Endothelial cell of umbilical vein (primary cell): ENCODE data around the gene SLC4A5. TPM values are rescaled to one million over a fixed set of nuclear protein-coding genes. Genes with fewer than 3 reads are reported as not detected.

Experiments used
- BruUV-seq: library from RNA; stranded (reverse); fragments of 400-500 nt; replicated peaks from 2 replicates; lab custom pipeline; 2021; lab: Mats Ljungman, UMichigan
- CTCF ChIA-PET: fragments of 300-600, 350-600 bp; sonication (Branson Sonifier 250); formaldehyde crosslinking; loops from one replicate; lab custom pipeline; 2021; ENCODE audit warnings: antibody characterized with exemption, inconsistent platforms; lab: Charles Lee
- POLR2A ChIA-PET: fragments of 300-600, 350-600 bp; sonication (Branson Sonifier 250); formaldehyde crosslinking; loops from one replicate; lab custom pipeline; 2021; ENCODE audit warnings: antibody characterized with exemption, inconsistent platforms; lab: Charles Lee
- DNase-seq: peaks from one replicate; pipeline ENCODE4 v3.0.0-alpha.2; 2011; ENCODE audit warnings: low read depth, low spot score
- FAIRE-seq: peaks from 2 replicates; lab custom pipeline; 2011; peaks lifted over from hg19 to GRCh38; lab: Jason Lieb, UNC
- H2AFZ ChIP-seq: 2 replicates; pipeline ENCODE4 v1.6.0; 2012; ENCODE audit warnings: low read depth, low read length, control low read depth, inconsistent platforms
- H3K27ac ChIP-seq: 2 replicates; pipeline ENCODE4 v1.5.1; 2011; ENCODE audit warnings: low read depth, mild to moderate bottlenecking, control low read depth, low read length, moderate library complexity; ENCODE audit not compliant: insufficient read depth
- H3K27me3 ChIP-seq, 2 experiments: 2 replicates each; pipeline versions ENCODE4 v1.6.0 to v1.6.1; 2011; ENCODE audit warnings: low read length in 2 of 2, mixed read lengths in 1 of 2; ENCODE audit not compliant: control insufficient read depth in 2 of 2, insufficient read depth in 2 of 2
- H3K36me3 ChIP-seq, 2 experiments: 2 replicates in 1 of 2; 3 replicates in 1 of 2; pipeline ENCODE4 v1.5.1; 2011; ENCODE audit warnings: low read length in 2 of 2, mild to moderate bottlenecking in 1 of 2, moderate library complexity in 1 of 2; ENCODE audit not compliant: control insufficient read depth in 2 of 2, insufficient read depth in 2 of 2; ENCODE audit errors: extremely low read depth in 1 of 2
- H3K4me1 ChIP-seq: 3 replicates; pipeline ENCODE4 v1.5.1; 2011; ENCODE audit warnings: mild to moderate bottlenecking, low read length; ENCODE audit not compliant: control insufficient read depth, insufficient read depth; ENCODE audit errors: extremely low read depth
- H3K4me2 ChIP-seq: 2 replicates; pipeline ENCODE4 v1.6.1; 2011; ENCODE audit warnings: low read length, control low read depth, mixed read lengths; ENCODE audit not compliant: insufficient read depth
- H3K4me3 ChIP-seq, 3 experiments: fragments of 200-600 bp in 1 of 3; sonication (generic), shearing (Covaris generic) in 1 of 3; replicated peaks in 1 of 3; 2 replicates each; pipeline ENCODE4 v1.5.1; 2011 to 2016; ENCODE audit warnings: control low read depth in 3 of 3, low read length in 3 of 3, mild to moderate bottlenecking in 2 of 3, inconsistent platforms in 1 of 3, low read depth in 1 of 3, moderate library complexity in 1 of 3; ENCODE audit not compliant: insufficient read depth in 1 of 3
- H3K79me2 ChIP-seq: 2 replicates; pipeline ENCODE4 v1.6.0; 2012; ENCODE audit warnings: low read length, inconsistent platforms; ENCODE audit not compliant: control insufficient read depth, insufficient read depth
- H3K9ac ChIP-seq: replicated peaks from 2 replicates; pipeline ENCODE3; 2011; ENCODE audit warnings: low read length, control low read depth; ENCODE audit not compliant: insufficient read depth; ENCODE audit errors: extremely low read depth
- H3K9me1 ChIP-seq: replicated peaks from 3 replicates; pipeline ENCODE4 v1.6.0; 2011; ENCODE audit warnings: mild to moderate bottlenecking, low read length; ENCODE audit not compliant: control insufficient read depth, insufficient read depth; ENCODE audit errors: extremely low read depth
- H3K9me3 ChIP-seq: replicated peaks from 2 replicates; pipeline ENCODE4 v1.5.1; 2012; ENCODE audit warnings: low read length, inconsistent platforms; ENCODE audit not compliant: control insufficient read depth, insufficient read depth
- H4K20me1 ChIP-seq: replicated peaks from 2 replicates; pipeline ENCODE3; 2011; ENCODE audit warnings: mild to moderate bottlenecking, low read length; ENCODE audit not compliant: control insufficient read depth, insufficient read depth; ENCODE audit errors: extremely low read depth
- CTCF ChIP-seq, 2 donors: IDR thresholded peaks; 1 replicate in 1 of 2; 2 replicates in 1 of 2; pipeline ENCODE4 v1.5.1; 2011; ENCODE audit warnings: low read length in 2 of 2, mild to moderate bottlenecking in 2 of 2, moderate library complexity in 2 of 2, control low read depth in 1 of 2, inconsistent platforms in 1 of 2, low read depth in 1 of 2; ENCODE audit not compliant: insufficient read depth in 1 of 2; ENCODE audit errors: extremely low read depth in 1 of 2
- EZH2 ChIP-seq: IDR thresholded peaks from 2 replicates; pipeline ENCODE4 v1.6.1; 2012; ENCODE audit warnings: borderline replicate concordance, low read depth, mild to moderate bottlenecking, moderate library complexity, low read length, inconsistent platforms; ENCODE audit not compliant: severe bottlenecking
- FOS ChIP-seq: IDR thresholded peaks from 2 replicates; pipeline ENCODE4 v1.6.1; 2011; ENCODE audit warnings: mild to moderate bottlenecking, low read length, moderate library complexity, borderline replicate concordance; ENCODE audit not compliant: insufficient read depth
- GATA2 ChIP-seq: IDR thresholded peaks from 2 replicates; pipeline ENCODE4 v1.7.0; 2011; ENCODE audit warnings: low read depth, mild to moderate bottlenecking, moderate library complexity, mixed read lengths, low read length; ENCODE audit not compliant: insufficient read length, insufficient read depth
- JUN ChIP-seq: IDR thresholded peaks from 2 replicates; pipeline ENCODE4 v1.6.1; 2011; ENCODE audit warnings: borderline replicate concordance, low read depth; ENCODE audit not compliant: insufficient read length, insufficient read depth
- MAX ChIP-seq: IDR thresholded peaks from 2 replicates; pipeline ENCODE4 v1.6.1; 2011; ENCODE audit not compliant: insufficient read depth, insufficient read length
- MYC ChIP-seq: IDR thresholded peaks from one replicate; pipeline ENCODE4 v1.6.1; 2011; ENCODE audit warnings: mild to moderate bottlenecking, low read depth, low read length
- POLR2A ChIP-seq: IDR thresholded peaks from 2 replicates; pipeline ENCODE4 v1.6.1; 2012; ENCODE audit warnings: low read depth, mild to moderate bottlenecking, control low read depth, low read length
- POLR2AphosphoS5 ChIP-seq: IDR thresholded peaks from 2 replicates; pipeline ENCODE4 v1.6.1; 2012; ENCODE audit warnings: low read depth, mild to moderate bottlenecking, control low read depth, low read length, moderate library complexity; ENCODE audit not compliant: insufficient read depth
- dilution Hi-C: fragments of 300-500 bp; cut with MboI; formaldehyde crosslinking; loops from one replicate; pipeline ENCODE4 v1.15.0; 2019; ENCODE audit warnings: low sequenced_read_pairs; ENCODE audit not compliant: extremely low pct_ligation_motif_present
- intact Hi-C: fragments of 100-400 bp; cut with micrococcal nuclease; formaldehyde crosslinking; loops from one replicate; pipeline ENCODE4 v1.10.0; 2022
- polyA plus RNA-seq, 4 experiments: library from polyadenylated mRNA; depleted of rRNA in 3 of 4; stranded (reverse) in 3 of 4; unstranded in 1 of 4; fragments of >200 nt; gene quantifications; 2 replicates each; pipeline versions ENCODE4 v1.2.1 to v1.2.3, GENCODE V29; 2011 to 2012; ENCODE audit warnings: missing spikeins in 1 of 4
- total RNA-seq: library from RNA; stranded (reverse); gene quantifications from 2 replicates; pipeline ENCODE4 v1.2.3, GENCODE V29; 2021

Gene SLC4A5
- total and polyA plus RNA-seq, 2 donors (not counting 3 experiments of a cell fraction or from before 2014, with no cell fraction given): 0.12 to 0.97 TPM

- H3K4me1 ChIP-seq: no peaks in the 10 kb centered on the region
- H4K20me1 ChIP-seq: no peaks in the 10 kb centered on the region
- no peak overlapping the region for H2AFZ ChIP-seq
- TF ChIP-seq JUN: no peak
- no peak for TF ChIP-seq POLR2A
- TF ChIP-seq EZH2: no peak
- TF ChIP-seq CTCF (IDR thresholded peaks at IDR 0.05; ENCODE audit: extremely low read depth in 1 of 2, insufficient read depth in 1 of 2, low read depth in 1 of 2, low read length in 2 of 2): no peak
- no peak for TF ChIP-seq MYC
- no peak for TF ChIP-seq FOS
- TF ChIP-seq GATA2: no peak
- TF ChIP-seq POLR2AphosphoS5: no peak
- TF ChIP-seq MAX: no peak
- no peaks in the 10 kb centered on the region for H3K9me3 ChIP-seq
- H3K79me2 ChIP-seq: no peaks in the 10 kb centered on the region
- POLR2A ChIA-PET: no interaction called here
- peaks cover 2 to 5% of the 10 kb centered on the region in 2 experiments for H3K27me3 ChIP-seq
- no peak overlapping the region for H3K9ac ChIP-seq
- no peaks in the 10 kb centered on the region for H3K36me3 ChIP-seq
- FAIRE-seq: no peak
- CTCF ChIA-PET: interaction anchor here (2.1 kb wide), 1 partner anchor 37 kb away, joined by 7 read pairs; no protein-coding TSS in a partner anchor
- no peak overlapping the region for H3K4me3 ChIP-seq
- dilution Hi-C loops (no loop called here), intact Hi-C loops (no loop called here)
- no peaks in the 10 kb centered on the region for H3K9me1 ChIP-seq
- no peak overlapping the region for H3K27ac ChIP-seq
- no peak overlapping the region for H3K4me2 ChIP-seq
- DNase-seq: no peak
- BruUV-seq: no TSS peak
These were observed 56.5 kb downstream of the SLC4A5 start for GRCh38 chr2:74286725-74287124.
